ENCODE data around the gene COPZ2.
"Not testable (repeated sequence)": the region's sequence is repeated elsewhere in the genome, so short reads cannot be mapped to it uniquely, and the experiment has no call there.

COPZ2 gene

GRCh38 chr17:48056246-48056745 is 18.7 kb upstream of the COPZ2 start:
- in situ Hi-C loops (cut with HindIII; ENCODE audit: low sequenced_read_pairs) = no loop called here

- in situ Hi-C loops (cut with HindIII; ENCODE audit: low sequenced_read_pairs) = no loop called here
These were observed 18.1 kb upstream of the COPZ2 start for GRCh38 chr17:48055531-48056245.

- in situ Hi-C loops (cut with HindIII; ENCODE audit: low sequenced_read_pairs) = no loop called here
These were observed 16.9 kb upstream of the COPZ2 start for GRCh38 chr17:48054238-48055185.

- in situ Hi-C loops (cut with HindIII; ENCODE audit: low sequenced_read_pairs) = no loop called here
These were observed 16.2 kb upstream of the COPZ2 start for GRCh38 chr17:48053758-48054237.

GRCh38 chr17:48052956-48053757 is 15.6 kb upstream of the COPZ2 start:
- in situ Hi-C loops (cut with HindIII; ENCODE audit: low sequenced_read_pairs) = no loop called here

- in situ Hi-C loops (cut with HindIII; ENCODE audit: low sequenced_read_pairs) = no loop called here
These were observed 14.3 kb upstream of the COPZ2 start for GRCh38 chr17:48051706-48052486.

GRCh38 chr17:48051283-48051682 is 13.7 kb upstream of the COPZ2 start:
- in situ Hi-C loops (cut with HindIII; ENCODE audit: low sequenced_read_pairs) = no loop called here

- in situ Hi-C loops (cut with HindIII; ENCODE audit: low sequenced_read_pairs) = no loop called here
These were observed 11.0 kb upstream of the COPZ2 start for GRCh38 chr17:48048384-48049126.

GRCh38 chr17:48047741-48048383 is 10.3 kb upstream of the COPZ2 start, which contains the start of gene NFE2L1:
Gene NFE2L1 (plus strand): TSS chr17:48048359. CDS start chr17:48051119, 2,760 bp downstream.
- in situ Hi-C loops (cut with HindIII; ENCODE audit: low sequenced_read_pairs) = no loop called here

GRCh38 chr17:48047113-48047740 is 9.6 kb upstream of the COPZ2 start:
- in situ Hi-C loops (cut with HindIII; ENCODE audit: low sequenced_read_pairs) = no loop called here

GRCh38 chr17:48046296-48046695 is 8.7 kb upstream of the COPZ2 start:
- in situ Hi-C loops (cut with HindIII; ENCODE audit: low sequenced_read_pairs) = no loop called here

- in situ Hi-C loops (cut with HindIII; ENCODE audit: low sequenced_read_pairs) = no loop called here
These were observed 7.9 kb upstream of the COPZ2 start for GRCh38 chr17:48045316-48046001.

GRCh38 chr17:48044851-48045250 is 7.3 kb upstream of the COPZ2 start:
- in situ Hi-C loops (cut with HindIII; ENCODE audit: low sequenced_read_pairs) = no loop called here

GRCh38 chr17:48043176-48043575 is 5.6 kb upstream of the COPZ2 start:
- in situ Hi-C loops (cut with HindIII; ENCODE audit: low sequenced_read_pairs) = no loop called here

- in situ Hi-C loops (cut with HindIII; ENCODE audit: low sequenced_read_pairs) = no loop called here
These were observed 1.1 kb upstream of the COPZ2 start for GRCh38 chr17:48038687-48039086.

GRCh38 chr17:48037838-48038323 is 284 bp upstream of the COPZ2 start:
- in situ Hi-C loops (cut with HindIII; ENCODE audit: low sequenced_read_pairs) = no loop called here

- in situ Hi-C loops (cut with HindIII; ENCODE audit: low sequenced_read_pairs) = no loop called here
These were observed 933 bp downstream of the COPZ2 start for GRCh38 chr17:48036693-48037035.

GRCh38 chr17:48034734-48035133 is 2.9 kb downstream of the COPZ2 start:
- in situ Hi-C loops (cut with HindIII; ENCODE audit: low sequenced_read_pairs) = not testable (repeated sequence)

All from DLD1 (cell line).